Endometrial microvascular endothelial cells (primary cell): ENCODE measurements around the gene CAND2. TPM values are rescaled to one million over a fixed set of nuclear protein-coding genes. Genes with fewer than 3 reads are reported as not detected.
"Not testable (repeated sequence)": the region's sequence is repeated elsewhere in the genome, so short reads cannot be mapped to it uniquely, and the experiment has no call there.

Source experiments
- in situ Hi-C: cut with HindIII; loops from 2 replicates; pipeline ENCODE4 v1.10.0; 2017; ENCODE audit warnings: low sequenced_read_pairs, low pct_unique_long_range_greater_than_20kb; ENCODE audit errors: inconsistent ontology term
- total RNA-seq: library from RNA; depleted of rRNA; stranded (reverse); fragments of >200 nt; gene quantifications from one replicate; pipeline ENCODE4 v1.2.3, GENCODE V29; 2015; ENCODE audit errors: inconsistent ontology term

Gene CAND2
- total RNA-seq, 1 donor from 2014 or later = 0.74 TPM

DNA sequence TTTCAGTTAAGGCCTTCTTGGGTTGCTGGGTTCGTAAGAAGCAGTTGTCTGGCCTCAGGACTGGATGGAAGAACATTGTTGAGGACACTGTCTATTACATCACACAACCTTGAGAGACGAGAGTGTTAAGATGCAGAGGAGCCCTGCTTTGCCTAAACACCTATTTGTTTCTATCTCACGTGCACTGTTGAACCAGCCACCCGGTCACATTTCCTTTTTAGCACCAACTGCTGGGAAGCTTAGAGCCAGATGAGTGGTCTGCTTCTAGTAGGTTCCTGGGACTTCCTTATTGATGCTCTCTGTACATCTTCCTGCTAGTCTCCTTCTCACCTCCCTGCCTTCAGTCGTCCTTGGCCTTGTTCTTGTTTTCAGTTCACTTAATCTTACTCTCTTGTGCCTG, 22.3 kb downstream of the CAND2 start:
- in situ Hi-C loops = no loop called here

DNA sequence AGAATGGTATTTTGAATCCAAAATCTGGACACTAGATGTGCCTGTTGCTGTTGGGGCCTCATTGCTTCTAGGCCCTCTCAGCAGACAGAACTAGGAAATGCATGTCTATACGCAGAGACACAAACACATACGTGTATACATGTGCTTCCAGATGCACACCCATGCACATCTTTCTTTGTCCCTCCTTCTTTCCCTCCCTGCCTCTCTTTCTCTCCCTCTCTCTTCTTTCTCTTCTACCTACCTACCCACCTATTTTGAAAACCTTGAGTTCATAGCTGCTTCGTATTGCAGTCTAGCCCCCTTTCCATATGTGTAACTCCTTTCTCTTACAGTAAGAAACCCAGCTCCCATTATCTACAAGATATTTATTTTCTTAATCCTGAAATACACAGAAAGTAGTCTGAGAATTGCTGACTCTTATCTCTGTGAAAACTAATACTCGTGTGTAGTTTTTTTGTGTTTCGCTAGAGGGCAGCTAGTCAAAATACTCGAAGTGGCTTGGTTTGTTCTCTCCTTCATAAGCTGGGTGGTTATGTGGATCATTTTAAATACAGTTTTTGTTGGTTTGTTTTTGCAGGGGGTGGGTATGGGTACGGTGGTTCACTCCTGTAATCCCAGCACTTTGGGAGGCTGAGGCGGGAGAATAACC, 26.4 kb downstream of the CAND2 start:
- in situ Hi-C loops = no loop called here

DNA sequence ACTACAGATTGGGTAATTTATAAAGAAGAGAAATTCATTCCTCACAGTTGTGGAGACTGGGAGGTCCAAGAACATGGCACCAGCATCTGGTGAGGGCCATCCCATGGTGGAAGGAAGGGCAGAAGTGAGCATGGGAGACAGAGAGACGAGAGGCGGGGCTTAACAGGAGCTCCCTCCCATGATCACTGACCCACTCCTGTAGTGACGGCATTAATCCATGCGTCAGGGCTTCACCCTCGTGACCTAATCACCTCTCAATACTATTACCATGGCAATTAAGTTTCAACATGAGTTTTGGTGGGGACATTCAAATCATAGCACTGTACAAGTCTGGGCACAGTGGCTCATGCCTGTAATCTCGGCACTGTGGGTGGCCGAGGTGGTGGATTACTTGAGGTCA, 27.8 kb downstream of the CAND2 start:
- in situ Hi-C loops = no loop called here

DNA sequence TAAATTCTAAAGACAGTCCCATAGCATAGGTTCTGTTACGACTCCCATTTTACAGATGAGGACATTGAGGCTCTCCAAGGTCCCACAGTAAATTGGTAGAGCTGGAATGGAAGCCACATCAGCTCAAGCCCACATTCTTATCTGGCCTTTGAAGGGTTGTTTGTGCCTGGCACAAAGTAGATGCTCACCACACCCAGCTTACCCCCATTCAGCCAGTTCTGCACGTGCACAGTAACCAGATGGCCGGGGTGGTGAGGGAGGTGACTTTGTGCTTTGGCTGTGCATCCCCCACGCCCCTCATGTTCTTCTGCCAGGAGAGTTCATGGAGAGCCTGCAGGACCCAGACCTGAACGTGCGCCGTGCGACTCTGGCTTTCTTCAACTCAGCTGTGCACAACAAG, 28.7 kb downstream of the CAND2 start:
- in situ Hi-C loops = no loop called here

DNA sequence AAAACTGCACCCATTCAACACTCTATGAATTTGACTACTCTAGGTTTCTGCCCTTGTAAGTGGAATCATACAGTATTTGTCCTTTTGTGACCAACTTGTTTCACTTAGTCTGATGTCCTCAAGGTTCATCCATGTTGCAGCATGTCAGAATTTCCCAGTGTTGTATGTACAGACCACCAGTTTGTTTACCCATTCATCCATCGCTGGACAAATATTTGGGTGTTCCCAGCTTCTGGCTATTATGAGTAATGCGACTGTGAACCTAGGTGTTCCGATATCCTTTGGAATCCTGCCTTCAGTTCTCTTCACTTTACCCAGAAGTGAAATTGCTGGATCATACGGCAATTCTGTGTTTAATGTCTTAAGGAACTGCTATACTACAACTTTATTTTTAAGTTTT, 32.3 kb downstream of the CAND2 start:
- in situ Hi-C loops = no loop called here

DNA sequence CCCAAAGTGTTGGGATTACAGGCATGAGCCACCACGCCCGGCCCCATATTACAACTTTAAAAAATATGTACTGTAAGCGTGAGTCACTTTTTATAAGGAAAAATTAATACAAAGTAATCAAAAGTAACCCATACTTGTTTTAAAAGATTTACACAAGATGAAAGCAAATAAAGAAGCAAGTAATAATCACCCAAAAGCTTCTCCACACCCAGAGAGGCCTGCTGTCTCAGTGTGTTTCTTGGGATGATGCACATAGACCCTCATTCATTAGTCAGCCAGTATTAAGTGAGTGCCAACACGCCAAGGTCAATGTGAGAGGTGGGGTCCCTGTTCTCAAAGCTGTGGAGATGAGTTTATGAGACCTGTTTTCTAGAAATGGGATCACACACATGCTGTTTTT, 32.9 kb downstream of the CAND2 start:
- in situ Hi-C loops = no loop called here

DNA sequence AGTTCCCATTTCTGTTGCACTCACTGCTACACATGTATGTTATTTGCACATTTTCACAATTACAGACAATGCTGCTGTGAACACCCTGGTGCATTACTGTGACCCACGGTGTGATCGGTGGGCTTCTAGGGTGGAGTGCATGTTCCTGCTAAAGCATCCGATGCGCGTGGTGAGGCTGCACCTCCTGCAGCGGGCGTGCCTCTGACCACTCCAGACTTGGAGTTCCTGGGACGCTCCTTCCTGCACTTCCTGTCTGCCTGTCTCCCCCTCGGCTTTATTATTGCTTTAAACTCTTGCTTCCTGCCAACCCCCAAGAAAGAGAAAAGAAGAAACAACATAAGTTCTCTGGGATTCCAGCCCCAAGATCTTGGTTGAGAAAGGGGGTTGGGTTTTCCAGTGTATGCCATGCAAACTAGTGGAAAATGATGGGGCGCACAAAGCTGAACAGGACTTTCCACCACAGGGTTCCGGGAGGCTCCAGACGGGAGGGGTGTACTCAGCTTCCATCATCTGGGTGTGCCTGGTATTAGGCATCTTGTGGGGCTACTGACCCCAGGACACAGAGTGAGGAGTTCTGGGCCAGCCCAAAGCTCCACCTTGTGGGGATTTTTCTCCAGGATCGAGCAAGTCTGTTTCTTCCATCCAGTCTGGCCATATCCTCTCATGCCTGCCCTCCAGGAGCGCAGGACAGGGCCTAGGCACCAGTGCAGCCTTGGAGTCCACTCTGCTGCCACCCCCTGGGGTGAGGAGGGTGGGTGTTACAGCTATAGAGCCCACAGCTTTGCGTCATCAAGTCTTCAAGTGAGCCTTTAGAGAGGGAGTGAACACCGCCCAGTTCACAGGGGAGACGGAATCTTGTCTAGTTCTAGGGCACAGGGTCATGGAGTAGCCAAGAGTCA, 33.7 kb downstream of the CAND2 start:
- in situ Hi-C loops = no loop called here

DNA sequence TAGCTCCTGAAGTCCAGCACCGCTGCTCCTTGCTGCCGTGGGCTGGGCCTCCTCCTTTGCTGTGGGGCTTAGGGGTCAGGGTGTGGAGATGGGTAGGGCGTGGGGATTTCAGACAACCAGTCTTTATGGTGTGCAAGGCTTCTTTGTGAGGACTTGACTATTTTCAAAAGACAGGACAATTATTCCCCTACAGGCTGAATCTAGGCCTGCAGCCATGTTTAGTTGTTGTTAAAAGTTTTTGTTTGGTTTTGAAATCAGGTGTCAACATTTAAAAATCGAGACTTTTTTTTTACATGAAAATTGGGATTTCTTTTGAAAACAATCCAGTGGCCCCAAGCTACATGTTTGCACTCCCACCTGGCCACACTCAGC, 34.3 kb downstream of the CAND2 start:
- in situ Hi-C loops = no loop called here

DNA sequence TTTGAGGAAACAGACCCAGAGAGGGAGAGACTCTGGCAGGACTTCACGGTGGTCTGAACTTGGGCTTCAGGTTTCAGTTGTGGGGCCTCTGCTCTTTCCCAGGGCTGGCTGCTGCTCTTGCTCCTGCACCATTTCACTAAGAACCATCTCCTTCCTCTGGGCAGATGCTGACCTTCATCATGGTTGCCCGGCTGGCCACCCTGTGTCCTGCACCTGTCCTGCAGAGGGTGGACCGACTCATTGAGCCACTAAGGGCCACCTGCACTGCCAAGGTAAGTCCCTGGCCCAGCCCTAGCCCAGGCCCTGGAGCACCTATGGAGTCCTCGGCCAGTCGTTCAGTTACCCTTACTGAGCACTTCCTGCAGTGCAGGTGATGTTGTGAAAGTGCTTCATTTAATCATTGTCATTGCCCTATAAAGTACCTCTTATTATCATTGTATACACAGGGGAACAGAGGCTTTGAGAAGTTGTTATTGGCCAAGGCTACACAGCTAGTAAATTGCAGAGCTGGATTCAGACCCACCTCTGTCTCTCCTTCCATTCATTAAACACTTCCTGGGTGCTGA, 34.9 kb downstream of the CAND2 start:
- in situ Hi-C loops = no loop called here

DNA sequence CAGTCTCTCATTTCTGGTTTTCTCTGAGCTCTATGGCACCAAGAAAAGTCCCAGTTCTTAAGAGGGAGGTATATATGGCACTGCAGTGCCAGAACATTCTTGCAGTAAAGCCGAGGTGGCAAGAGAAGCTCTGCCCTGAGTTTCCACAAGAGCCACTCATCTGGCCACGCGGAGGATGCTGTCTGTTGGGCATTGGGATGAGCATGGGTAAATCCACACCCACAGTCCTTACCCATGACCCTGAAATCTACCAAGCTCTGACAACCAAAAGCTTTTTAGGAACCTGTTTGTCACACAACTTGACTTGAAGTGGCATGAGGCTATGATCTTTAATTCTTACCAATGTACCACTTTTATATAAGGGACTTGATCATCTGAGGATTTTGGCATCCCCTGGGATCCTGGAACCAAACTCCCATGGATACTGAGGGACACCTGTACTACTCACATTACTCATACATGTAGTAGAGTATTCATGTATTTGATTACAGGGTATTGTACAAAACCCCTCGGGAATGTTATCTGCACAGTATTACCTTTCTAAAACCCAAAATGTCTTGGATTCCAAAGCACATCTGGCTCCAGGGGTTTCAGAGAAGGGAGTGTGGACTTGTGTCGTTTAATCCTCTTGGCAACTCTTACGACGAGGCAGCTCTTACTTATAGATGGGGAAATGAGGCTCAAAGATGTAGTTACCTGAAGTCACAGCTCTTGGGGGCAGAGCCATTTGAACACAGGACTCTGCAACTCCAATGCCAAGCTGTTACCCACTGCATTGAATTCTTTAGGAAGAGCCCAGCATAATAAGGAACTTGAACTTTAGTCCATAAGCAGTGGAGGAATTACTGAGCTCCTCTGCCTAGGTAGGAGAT, 36.1 kb downstream of the CAND2 start:
- in situ Hi-C loops = no loop called here

DNA sequence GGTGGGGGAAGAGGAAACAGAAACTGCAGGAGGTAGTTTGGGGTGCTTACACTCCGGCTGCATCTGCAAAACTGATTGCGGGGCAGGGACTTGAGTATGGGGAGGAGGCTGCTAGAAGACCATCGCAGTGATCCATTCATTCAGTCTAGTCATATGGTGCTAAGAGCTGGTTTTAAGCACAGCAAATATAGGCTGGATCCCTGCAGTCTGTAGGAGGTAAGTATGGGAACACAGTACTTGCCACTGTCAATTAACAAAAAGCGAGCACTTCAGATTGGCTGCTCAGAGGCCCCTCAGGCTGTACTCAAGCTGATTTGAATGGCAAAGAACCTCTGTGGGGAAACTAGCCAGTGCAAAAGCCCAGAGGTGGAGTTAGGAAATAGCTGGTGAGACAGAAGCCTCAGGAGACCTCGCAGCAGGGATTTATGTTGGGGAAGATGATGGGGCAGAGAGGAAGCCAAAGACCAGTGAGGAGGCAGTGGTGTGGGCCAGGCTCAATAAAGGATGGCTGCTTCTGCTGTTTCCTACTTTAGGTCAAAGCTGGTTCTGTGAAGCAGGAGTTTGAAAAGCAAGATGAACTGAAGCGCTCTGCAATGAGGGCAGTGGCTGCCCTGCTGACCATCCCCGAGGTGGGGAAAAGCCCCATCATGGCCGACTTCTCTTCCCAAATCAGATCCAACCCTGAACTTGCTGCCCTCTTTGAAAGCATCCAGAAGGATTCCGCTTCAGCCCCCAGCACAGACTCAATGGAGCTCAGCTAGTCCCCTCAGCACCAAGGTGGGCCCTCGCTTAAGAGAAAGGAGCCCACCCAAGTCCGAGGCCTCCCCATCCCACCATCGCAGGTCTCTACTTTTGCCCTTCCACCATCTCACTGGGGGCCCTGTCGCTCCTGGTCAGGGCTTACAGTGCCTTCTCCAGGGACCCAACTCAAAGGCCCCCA, 37.0 kb downstream of the CAND2 start:
- in situ Hi-C loops = no loop called here

DNA sequence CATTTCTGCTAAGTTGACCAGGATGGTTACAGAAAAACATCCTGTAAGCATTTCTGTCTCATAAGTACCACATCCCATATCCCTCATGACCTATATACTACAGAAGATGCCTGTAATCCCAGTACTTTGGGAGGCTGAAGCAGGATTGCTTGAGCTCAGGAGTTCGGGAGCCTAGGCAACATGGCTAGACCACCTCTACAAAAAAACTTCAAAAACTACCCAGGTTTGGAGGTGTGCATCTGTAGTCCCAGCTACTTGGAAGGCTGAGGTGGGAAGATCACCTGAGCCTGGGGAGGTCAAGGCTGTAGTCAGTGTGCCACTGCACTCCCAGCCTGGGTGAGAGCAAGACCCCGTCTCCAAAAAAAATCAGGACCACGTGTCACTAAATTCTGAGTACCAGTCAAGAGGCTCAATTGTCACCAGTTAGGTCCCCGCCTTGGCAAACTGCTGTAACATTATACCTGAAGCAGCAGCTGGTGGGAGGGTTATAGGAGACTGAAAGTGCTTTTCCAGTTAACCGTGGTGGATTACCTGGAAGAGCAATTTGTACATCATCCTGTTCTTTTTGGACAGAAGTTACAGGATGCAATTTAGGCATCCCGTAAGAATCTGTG, 38.7 kb downstream of the CAND2 start:
- in situ Hi-C loops = no loop called here

DNA sequence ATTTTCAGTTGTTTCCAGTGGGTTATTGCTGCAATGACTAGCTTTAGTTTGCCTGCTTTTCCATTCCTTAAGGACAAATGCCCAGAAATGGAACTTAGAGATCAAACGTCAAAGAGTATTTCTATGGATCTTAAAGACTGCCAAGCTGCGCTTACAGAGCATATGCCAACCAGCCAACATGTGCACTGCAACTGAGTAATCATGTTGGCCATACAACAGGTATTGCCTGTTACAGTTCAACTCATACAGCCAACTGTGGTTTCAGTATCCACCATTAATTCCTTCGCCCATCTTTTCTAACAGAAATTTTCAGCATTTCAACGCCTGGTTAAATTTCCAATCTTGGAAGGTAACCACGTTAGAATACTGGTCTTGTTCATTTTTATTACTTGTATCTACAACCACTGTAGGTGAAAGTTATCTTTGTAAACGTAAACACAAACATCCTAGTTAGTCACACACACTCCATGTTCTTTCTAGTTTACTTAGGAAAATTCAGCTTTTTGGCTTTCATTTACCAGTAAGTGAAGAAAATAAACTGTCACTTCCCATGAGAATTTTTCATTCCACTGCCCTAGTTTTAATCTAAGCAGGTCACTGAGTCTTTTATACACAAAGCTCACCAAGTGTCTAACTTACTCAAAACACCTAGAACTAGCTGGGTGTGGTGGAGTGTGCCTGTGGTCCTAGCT, 41.0 kb downstream of the CAND2 start:
- in situ Hi-C loops = no loop called here

DNA sequence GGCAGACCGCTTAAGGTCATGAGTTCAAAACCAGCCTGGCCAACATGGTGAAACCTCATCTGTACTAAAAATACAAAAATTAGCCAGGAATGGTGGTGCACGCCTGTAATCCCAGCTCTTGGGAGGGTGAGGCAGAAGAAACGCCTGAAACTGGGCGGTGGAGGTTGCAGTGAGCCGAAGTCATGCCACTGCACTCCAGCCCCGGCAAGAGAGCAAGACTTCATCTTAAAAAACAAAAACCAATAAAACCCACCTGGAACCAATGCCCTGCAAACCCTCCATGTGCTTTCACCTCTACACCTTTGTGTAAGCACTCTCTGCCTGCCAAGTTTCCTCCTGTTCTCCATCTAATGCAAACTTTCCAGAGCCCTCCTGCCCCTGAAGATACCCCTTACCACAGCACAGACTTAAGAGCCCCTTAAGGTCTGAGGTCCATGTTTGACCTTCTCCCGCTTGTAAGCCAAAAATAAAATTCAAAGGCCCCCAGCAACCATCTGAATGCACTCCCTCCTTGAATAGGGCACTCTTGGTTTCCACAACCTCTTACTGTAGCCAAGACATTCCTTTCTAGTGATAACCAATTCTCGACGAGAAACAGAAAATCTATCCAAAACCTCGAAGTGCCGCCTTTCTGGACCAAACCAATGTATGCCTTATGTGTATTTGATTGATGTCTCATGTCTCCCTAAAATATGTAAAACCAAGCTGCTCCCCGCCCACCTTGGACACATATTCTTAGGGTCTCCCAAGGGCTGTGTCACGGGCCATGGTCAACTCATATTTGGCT, 41.9 kb downstream of the CAND2 start:
- in situ Hi-C loops = no loop called here

DNA sequence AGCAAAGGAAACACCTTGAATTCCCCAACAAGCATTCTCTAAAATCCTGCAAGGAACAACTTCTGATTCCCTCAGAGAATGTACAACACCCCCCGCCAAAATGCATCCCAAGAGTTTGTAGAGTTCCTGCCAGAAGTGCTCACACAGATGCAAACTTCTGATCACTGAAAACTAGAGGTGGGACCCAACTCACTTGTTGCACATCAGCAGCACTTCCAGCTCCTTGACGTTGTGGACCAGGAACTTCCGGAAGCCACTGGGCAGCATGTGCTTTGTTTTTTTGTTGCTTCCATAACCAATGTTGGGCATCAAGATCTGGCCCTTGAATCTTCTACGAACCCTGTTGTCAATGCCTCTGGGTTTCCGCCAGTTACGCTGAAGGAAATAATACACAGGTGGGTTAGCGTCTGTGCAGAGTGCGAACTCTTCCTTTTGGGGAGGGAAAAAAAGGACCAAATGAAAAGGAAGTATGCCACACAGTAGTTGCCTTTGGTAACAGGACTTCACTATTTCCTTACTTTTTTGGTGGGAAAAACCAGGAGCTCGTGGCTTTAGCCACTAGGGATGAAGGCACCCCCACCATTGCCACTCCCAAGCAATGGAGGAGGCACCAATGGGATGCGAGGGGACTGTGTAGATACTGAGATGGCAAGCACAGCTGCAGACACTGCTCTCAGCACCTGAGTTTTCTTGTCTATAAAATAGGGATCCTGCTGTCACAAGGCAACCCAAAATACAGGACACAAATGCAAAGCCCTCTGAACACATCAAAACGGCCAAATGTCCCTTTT, 42.9 kb downstream of the CAND2 start:
- in situ Hi-C loops = no loop called here

DNA sequence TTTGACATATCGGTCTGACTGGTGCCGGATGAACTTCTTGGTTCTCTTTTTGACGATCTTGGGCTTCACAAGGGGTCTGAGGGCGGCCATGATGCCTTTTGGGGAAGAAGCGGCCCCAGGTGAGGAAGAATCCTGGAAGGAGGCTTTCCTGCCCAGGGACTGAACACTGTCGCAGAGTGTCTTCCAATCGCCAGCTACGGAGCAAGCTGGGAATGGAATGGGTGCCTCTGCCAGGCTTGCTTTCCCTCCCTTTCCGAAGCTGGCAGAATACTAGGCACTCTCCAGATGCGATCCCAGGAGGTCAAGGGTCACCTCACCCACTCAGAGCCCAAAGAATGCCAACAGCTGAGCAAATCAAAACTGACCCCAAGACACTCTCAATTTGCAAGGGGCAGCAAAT, 43.7 kb downstream of the CAND2 start:
- in situ Hi-C loops = not testable (repeated sequence)
